ENCODE data around the gene EIF4E3.

The EIF4E3 gene

GRCh38 chr3:71725271-71725991, at the start of gene EIF4E3:
Gene EIF4E3, minus strand, starts transcription at chr3:71725402. Its CDS starts 35 bp downstream, at chr3:71725367.
- TF ChIP-seq ZNF565 (CRISPR knock-in tag; conservative IDR thresholded peaks at IDR 0.05; ENCODE audit: low read depth) = no peak
- no peak for TF ChIP-seq POU6F1 (CRISPR knock-in tag; IDR thresholded peaks at IDR 0.05; ENCODE audit: borderline replicate concordance, low read depth)
- no peak for TF ChIP-seq ISL1 (CRISPR knock-in tag; IDR thresholded peaks at IDR 0.05)
- TF ChIP-seq ZNF8 (CRISPR knock-in tag; IDR thresholded peaks at IDR 0.05) = no peak
- no peak for TF ChIP-seq TCF4 (CRISPR knock-in tag; IDR thresholded peaks at IDR 0.05; ENCODE audit: borderline replicate concordance)
- no peak for TF ChIP-seq OSR1 (CRISPR knock-in tag; IDR thresholded peaks at IDR 0.05)
- ATAC-seq = peak; percentile 47

DNA sequence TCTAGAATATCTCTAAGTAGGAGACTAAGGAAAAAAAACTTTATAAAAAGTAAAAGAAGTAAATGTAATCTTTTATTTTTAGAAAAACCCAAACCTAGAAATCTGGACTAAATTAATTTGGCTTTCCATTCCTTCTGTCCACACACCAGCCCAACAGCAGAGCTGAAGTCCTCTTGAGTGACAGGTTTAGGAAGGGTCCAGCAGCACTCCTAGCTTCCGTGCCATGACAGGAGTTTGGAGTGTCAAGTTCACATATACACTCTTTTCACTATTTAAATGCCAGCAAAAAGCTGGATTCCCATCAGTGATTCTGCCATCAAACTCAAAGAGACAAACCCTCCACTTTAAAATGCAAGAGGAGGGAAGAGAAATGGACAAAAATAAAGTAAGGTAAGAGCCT, 46.7 kb upstream of the EIF4E3 start:
- TF ChIP-seq ZFP3 (CRISPR knock-in tag; IDR thresholded peaks at IDR 0.05) = no peak
- no peak for TF ChIP-seq SNAI2 (CRISPR knock-in tag; IDR thresholded peaks at IDR 0.05)
- no peak for TF ChIP-seq POU6F1 (CRISPR knock-in tag; IDR thresholded peaks at IDR 0.05; ENCODE audit: borderline replicate concordance, low read depth)
- no peak for TF ChIP-seq ZNF70 (CRISPR knock-in tag; IDR thresholded peaks at IDR 0.05)
- no peak for TF ChIP-seq TCF4 (CRISPR knock-in tag; IDR thresholded peaks at IDR 0.05; ENCODE audit: borderline replicate concordance)
- no peak for TF ChIP-seq BACH2 (CRISPR knock-in tag; IDR thresholded peaks at IDR 0.05; ENCODE audit: borderline replicate concordance)
- no peak for TF ChIP-seq ARNTL (CRISPR knock-in tag; IDR thresholded peaks at IDR 0.05; ENCODE audit: borderline replicate concordance, low read depth)
- TF ChIP-seq ZC3H10 (CRISPR knock-in tag; IDR thresholded peaks at IDR 0.05) = no peak
- ATAC-seq = no peak

- ATAC-seq = no peak
- no peak for TF ChIP-seq TCF4 (CRISPR knock-in tag; IDR thresholded peaks at IDR 0.05; ENCODE audit: borderline replicate concordance)
- no peak for TF ChIP-seq ZFP3 (CRISPR knock-in tag; IDR thresholded peaks at IDR 0.05)
- TF ChIP-seq ZNF8 (CRISPR knock-in tag; IDR thresholded peaks at IDR 0.05) = no peak
- no peak for TF ChIP-seq ZFP30 (CRISPR knock-in tag; IDR thresholded peaks at IDR 0.05)
- no peak for TF ChIP-seq OSR1 (CRISPR knock-in tag; IDR thresholded peaks at IDR 0.05)
- TF ChIP-seq RARB (CRISPR knock-in tag; IDR thresholded peaks at IDR 0.05) = no peak
- no peak for TF ChIP-seq TSHZ2 (CRISPR knock-in tag; IDR thresholded peaks at IDR 0.05)
- no peak for TF ChIP-seq ZC3H10 (CRISPR knock-in tag; IDR thresholded peaks at IDR 0.05)
- TF ChIP-seq ZNF565 (CRISPR knock-in tag; conservative IDR thresholded peaks at IDR 0.05; ENCODE audit: low read depth) = no peak
Observed at GRCh38 chr3:71771126-71771525, 45.9 kb upstream of the EIF4E3 start.

GRCh38 chr3:71763426-71763825, 38.2 kb upstream of the EIF4E3 start:
- ATAC-seq = no peak
- no peak for TF ChIP-seq CSDC2 (CRISPR knock-in tag; IDR thresholded peaks at IDR 0.05)
- no peak for TF ChIP-seq ARNTL (CRISPR knock-in tag; IDR thresholded peaks at IDR 0.05; ENCODE audit: borderline replicate concordance, low read depth)
- TF ChIP-seq BACH2 (CRISPR knock-in tag; IDR thresholded peaks at IDR 0.05; ENCODE audit: borderline replicate concordance) = no peak
- TF ChIP-seq, protein P1, sequence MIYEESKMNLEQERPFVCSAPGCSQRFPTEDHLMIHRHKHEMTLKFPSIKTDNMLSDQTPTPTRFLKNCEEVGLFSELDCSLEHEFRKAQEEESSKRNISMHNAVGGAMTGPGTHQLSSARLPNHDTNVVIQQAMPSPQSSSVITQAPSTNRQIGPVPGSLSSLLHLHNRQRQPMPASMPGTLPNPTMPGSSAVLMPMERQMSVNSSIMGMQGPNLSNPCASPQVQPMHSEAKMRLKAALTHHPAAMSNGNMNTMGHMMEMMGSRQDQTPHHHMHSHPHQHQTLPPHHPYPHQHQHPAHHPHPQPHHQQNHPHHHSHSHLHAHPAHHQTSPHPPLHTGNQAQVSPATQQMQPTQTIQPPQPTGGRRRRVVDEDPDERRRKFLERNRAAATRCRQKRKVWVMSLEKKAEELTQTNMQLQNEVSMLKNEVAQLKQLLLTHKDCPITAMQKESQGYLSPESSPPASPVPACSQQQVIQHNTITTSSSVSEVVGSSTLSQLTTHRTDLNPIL (CRISPR knock-in tag; IDR thresholded peaks at IDR 0.05; ENCODE audit: low read depth) = no peak
- no peak for TF ChIP-seq ZC3H10 (CRISPR knock-in tag; IDR thresholded peaks at IDR 0.05)
- no peak for TF ChIP-seq ISL1 (CRISPR knock-in tag; IDR thresholded peaks at IDR 0.05)
- TF ChIP-seq PATZ1 (CRISPR knock-in tag; IDR thresholded peaks at IDR 0.05; ENCODE audit: borderline replicate concordance) = no peak
- TF ChIP-seq, protein P2, sequence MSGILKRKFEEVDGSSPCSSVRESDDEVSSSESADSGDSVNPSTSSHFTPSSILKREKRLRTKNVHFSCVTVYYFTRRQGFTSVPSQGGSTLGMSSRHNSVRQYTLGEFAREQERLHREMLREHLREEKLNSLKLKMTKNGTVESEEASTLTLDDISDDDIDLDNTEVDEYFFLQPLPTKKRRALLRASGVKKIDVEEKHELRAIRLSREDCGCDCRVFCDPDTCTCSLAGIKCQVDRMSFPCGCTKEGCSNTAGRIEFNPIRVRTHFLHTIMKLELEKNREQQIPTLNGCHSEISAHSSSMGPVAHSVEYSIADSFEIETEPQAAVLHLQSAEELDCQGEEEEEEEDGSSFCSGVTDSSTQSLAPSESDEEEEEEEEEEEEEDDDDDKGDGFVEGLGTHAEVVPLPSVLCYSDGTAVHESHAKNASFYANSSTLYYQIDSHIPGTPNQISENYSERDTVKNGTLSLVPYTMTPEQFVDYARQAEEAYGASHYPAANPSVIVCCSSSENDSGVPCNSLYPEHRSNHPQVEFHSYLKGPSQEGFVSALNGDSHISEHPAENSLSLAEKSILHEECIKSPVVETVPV (CRISPR knock-in tag; IDR thresholded peaks at IDR 0.05) = no peak
- TF ChIP-seq SNAI2 (CRISPR knock-in tag; IDR thresholded peaks at IDR 0.05) = no peak
- no peak for TF ChIP-seq GLIS3 (CRISPR knock-in tag; IDR thresholded peaks at IDR 0.05)
- TF ChIP-seq TSHZ2 (CRISPR knock-in tag; IDR thresholded peaks at IDR 0.05) = no peak
- TF ChIP-seq TCF4 (CRISPR knock-in tag; IDR thresholded peaks at IDR 0.05; ENCODE audit: borderline replicate concordance) = no peak
